Natural killer cell treated with Interleukin-12 subunit alpha and Interleukin-12 subunit beta and Interleukin-15 and Interleukin-18, amount 100 ng/mL, for 72 hours (primary cell): ENCODE results near the gene SPOCK2. TPM values are rescaled to one million over a fixed set of nuclear protein-coding genes. Genes with fewer than 3 reads are reported as not detected.

Source experiments
- ATAC-seq, 2 donors: fragments of 150-1000 bp; cut with Tn5 transposase in 1 of 2; sonication (Bioruptor Pico), chemical (Tn5 transposase) in 1 of 2; 2 replicates each; pipeline ENCODE4 v1.10.0; 2021
- DNase-seq: peaks from one replicate; pipeline ENCODE4 v3.0.0; 2022; ENCODE audit warnings: low spot score
- H3K27ac Mint-ChIP-seq, 2 donors: 1 replicate in 1 of 2; 2 replicates in 1 of 2; pipeline ENCODE4 v1.8.0; 2022; ENCODE audit warnings: mixed read lengths in 2 of 2, mild to moderate bottlenecking in 1 of 2, moderate library complexity in 1 of 2
- H3K27me3 Mint-ChIP-seq, 2 donors: 1 replicate in 1 of 2; 2 replicates in 1 of 2; pipeline ENCODE4 v1.8.0; 2022; ENCODE audit warnings: mixed read lengths in 2 of 2
- H3K36me3 Mint-ChIP-seq: one replicate; pipeline ENCODE4 v1.8.0; 2022; ENCODE audit warnings: mixed read lengths
- H3K4me1 Mint-ChIP-seq, 2 donors: 1 replicate in 1 of 2; 2 replicates in 1 of 2; pipeline ENCODE4 v1.8.0; 2022; ENCODE audit warnings: low read depth in 2 of 2, mixed read lengths in 2 of 2, mild to moderate bottlenecking in 1 of 2
- H3K4me3 Mint-ChIP-seq: one replicate; pipeline ENCODE4 v1.8.0; 2022; ENCODE audit warnings: mixed read lengths
- H3K9me3 Mint-ChIP-seq: 2 replicates; pipeline ENCODE4 v1.8.0; 2022; ENCODE audit warnings: mixed read lengths
- total RNA-seq, 2 donors: library from RNA; stranded (reverse); gene quantifications; one replicate each; pipeline ENCODE4 v1.2.3, GENCODE V29; 2022

The SPOCK2 gene
- total RNA-seq, 2 donors from 2014 or later, result 24.9 to 25.9 TPM

- no peak overlapping the region for H3K4me3 Mint-ChIP-seq
- no peak for ATAC-seq
- H3K4me1 Mint-ChIP-seq, result peaks cover 5 to 7% of the 10 kb centered on the region in 2 donors
- no peak for DNase-seq
- peaks cover 6 to 18% of the 10 kb centered on the region in 2 donors for H3K27me3 Mint-ChIP-seq
- H3K9me3 Mint-ChIP-seq, result no peaks in the 10 kb centered on the region
- no peaks in the 10 kb centered on the region for H3K36me3 Mint-ChIP-seq
- H3K27ac Mint-ChIP-seq, result no peak overlapping the region
These were observed 63.0 kb downstream of the SPOCK2 start for GRCh38 chr10:72025400-72025799.

- Mint-ChIP-seq H3K27ac (no peak overlapping the region), H3K36me3 (no peaks in the 10 kb centered on the region), H3K9me3 (no peaks in the 10 kb centered on the region), H3K4me3 (no peak overlapping the region), H3K27me3 (peaks cover 6 to 16% of the 10 kb centered on the region in 2 donors), H3K4me1 (peaks cover 5 to 7% of the 10 kb centered on the region in 2 donors)
- ATAC-seq, result no peak
- DNase-seq, result no peak
These were observed 63.8 kb downstream of the SPOCK2 start for GRCh38 chr10:72024596-72024995.

- ATAC-seq, result no peak
- Mint-ChIP-seq H3K36me3 (no peaks in the 10 kb centered on the region), H3K9me3 (no peaks in the 10 kb centered on the region), H3K4me1 (peaks cover 5 to 7% of the 10 kb centered on the region in 2 donors), H3K27me3 (peaks cover 6 to 15% of the 10 kb centered on the region in 2 donors), H3K4me3 (no peak overlapping the region), H3K27ac (no peak overlapping the region)
- DNase-seq, result no peak
These were observed 66.1 kb downstream of the SPOCK2 start for GRCh38 chr10:72022228-72022627.

- Mint-ChIP-seq H3K36me3 (no peaks in the 10 kb centered on the region), H3K9me3 (no peaks in the 10 kb centered on the region), H3K4me1 (peaks cover 5 to 7% of the 10 kb centered on the region in 2 donors), H3K27me3 (peaks cover 6 to 15% of the 10 kb centered on the region in 2 donors), H3K27ac (peak overlapping the region; percentile 4 to 30), H3K4me3 (no peak overlapping the region)
- no peak for DNase-seq
- ATAC-seq, result no peak
These were observed 67.2 kb downstream of the SPOCK2 start for GRCh38 chr10:72020914-72021809.

- no peak for ATAC-seq
- no peak for DNase-seq
- no peaks in the 10 kb centered on the region for H3K9me3 Mint-ChIP-seq
- no peaks in the 10 kb centered on the region for H3K36me3 Mint-ChIP-seq
- H3K4me3 Mint-ChIP-seq, result no peak overlapping the region
- H3K4me1 Mint-ChIP-seq, result peaks cover 5 to 7% of the 10 kb centered on the region in 2 donors
- H3K27me3 Mint-ChIP-seq, result peaks cover 6 to 10% of the 10 kb centered on the region in 2 donors
- no peak overlapping the region for H3K27ac Mint-ChIP-seq
These were observed 69.1 kb downstream of the SPOCK2 start for GRCh38 chr10:72019085-72019876.

- H3K4me3 Mint-ChIP-seq, result no peak overlapping the region
- DNase-seq, result no peak
These were observed 71.6 kb downstream of the SPOCK2 start for GRCh38 chr10:72016608-72017300.

GRCh38 chr10:72015841-72016240 lies 72.5 kb downstream of the SPOCK2 start:
- ATAC-seq, result no peak
- no peak for DNase-seq
- Mint-ChIP-seq H3K9me3 (no peaks in the 10 kb centered on the region), H3K36me3 (no peaks in the 10 kb centered on the region), H3K27ac (no peak overlapping the region), H3K27me3 (peaks cover under 1 to 4% of the 10 kb centered on the region in 2 donors), H3K4me3 (no peak overlapping the region), H3K4me1 (peaks cover under 1 to 1% of the 10 kb centered on the region in 2 donors)

More at GRCh38 chr10:72016608-72017300, 71.6 kb downstream of the SPOCK2 start:
- H3K27me3 Mint-ChIP-seq, result peaks cover 6 to 10% of the 10 kb centered on the region in 2 donors
- ATAC-seq, result no peak
- no peak overlapping the region for H3K27ac Mint-ChIP-seq
- no peaks in the 10 kb centered on the region for H3K9me3 Mint-ChIP-seq
- peaks cover 5 to 7% of the 10 kb centered on the region in 2 donors for H3K4me1 Mint-ChIP-seq
- H3K36me3 Mint-ChIP-seq, result no peaks in the 10 kb centered on the region

- H3K27ac Mint-ChIP-seq, result no peak overlapping the region
These were observed 73.4 kb downstream of the SPOCK2 start for GRCh38 chr10:72014785-72015480.

GRCh38 chr10:72014197-72014596 lies 74.2 kb downstream of the SPOCK2 start:
- Mint-ChIP-seq H3K27ac (no peak overlapping the region), H3K36me3 (no peaks in the 10 kb centered on the region), H3K4me1 (no peaks in the 10 kb centered on the region), H3K9me3 (no peaks in the 10 kb centered on the region), H3K27me3 (peaks cover 0 to 4% of the 10 kb centered on the region in 2 donors), H3K4me3 (no peak overlapping the region)
- ATAC-seq, result no peak
- DNase-seq, result no peak

More at GRCh38 chr10:72014785-72015480, 73.4 kb downstream of the SPOCK2 start:
- no peak for DNase-seq
- H3K4me1 Mint-ChIP-seq, result no peaks in the 10 kb centered on the region
- peaks cover 0 to 4% of the 10 kb centered on the region in 2 donors for H3K27me3 Mint-ChIP-seq
- no peak overlapping the region for H3K4me3 Mint-ChIP-seq
- no peaks in the 10 kb centered on the region for H3K9me3 Mint-ChIP-seq
- no peaks in the 10 kb centered on the region for H3K36me3 Mint-ChIP-seq
- ATAC-seq, result no peak

- ATAC-seq (no peak), DNase-seq (no peak)
- Mint-ChIP-seq H3K4me3 (no peak overlapping the region), H3K27me3 (peaks cover 0 to 4% of the 10 kb centered on the region in 2 donors), H3K9me3 (no peaks in the 10 kb centered on the region), H3K4me1 (no peaks in the 10 kb centered on the region), H3K27ac (no peak overlapping the region), H3K36me3 (no peaks in the 10 kb centered on the region)
These were observed 75.0 kb downstream of the SPOCK2 start for GRCh38 chr10:72013202-72013945.

GRCh38 chr10:72012796-72013195 lies 75.6 kb downstream of the SPOCK2 start:
- no peaks in the 10 kb centered on the region for H3K36me3 Mint-ChIP-seq
- DNase-seq (no peak), ATAC-seq (no peak)
- no peak overlapping the region for H3K4me3 Mint-ChIP-seq
- H3K4me1 Mint-ChIP-seq, result no peaks in the 10 kb centered on the region
- no peaks in the 10 kb centered on the region for H3K27me3 Mint-ChIP-seq
- no peak overlapping the region for H3K27ac Mint-ChIP-seq
- no peaks in the 10 kb centered on the region for H3K9me3 Mint-ChIP-seq

- ATAC-seq (no peak), DNase-seq (no peak)
- H3K27me3 Mint-ChIP-seq, result no peaks in the 10 kb centered on the region
- no peaks in the 10 kb centered on the region for H3K4me1 Mint-ChIP-seq
- H3K4me3 Mint-ChIP-seq, result no peak overlapping the region
- H3K27ac Mint-ChIP-seq, result no peak overlapping the region
- H3K36me3 Mint-ChIP-seq, result no peaks in the 10 kb centered on the region
- H3K9me3 Mint-ChIP-seq, result no peaks in the 10 kb centered on the region
These were observed 76.3 kb downstream of the SPOCK2 start for GRCh38 chr10:72011976-72012512.
